ENCODE results near the gene SLC13A1.

DNA sequence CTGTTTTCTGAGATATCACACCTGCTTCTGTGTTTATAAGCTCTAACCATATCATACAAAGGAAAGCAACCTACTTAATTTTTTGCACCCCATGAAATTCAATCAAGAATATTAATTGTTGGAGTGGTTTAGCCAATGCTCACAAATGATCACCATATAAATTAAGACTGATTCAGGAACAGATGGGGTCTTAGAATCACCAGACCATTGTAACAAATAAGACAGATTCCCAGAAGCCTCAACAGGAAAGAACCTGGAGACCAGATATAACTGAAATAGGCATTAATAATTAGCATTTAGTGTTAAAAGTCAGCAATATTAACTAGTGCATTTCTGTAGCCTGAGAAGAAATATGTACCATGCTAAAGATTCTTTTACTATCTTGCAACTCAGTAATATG lies 73.6 kb downstream of the SLC13A1 start:
- TF ChIP-seq, protein P1, sequence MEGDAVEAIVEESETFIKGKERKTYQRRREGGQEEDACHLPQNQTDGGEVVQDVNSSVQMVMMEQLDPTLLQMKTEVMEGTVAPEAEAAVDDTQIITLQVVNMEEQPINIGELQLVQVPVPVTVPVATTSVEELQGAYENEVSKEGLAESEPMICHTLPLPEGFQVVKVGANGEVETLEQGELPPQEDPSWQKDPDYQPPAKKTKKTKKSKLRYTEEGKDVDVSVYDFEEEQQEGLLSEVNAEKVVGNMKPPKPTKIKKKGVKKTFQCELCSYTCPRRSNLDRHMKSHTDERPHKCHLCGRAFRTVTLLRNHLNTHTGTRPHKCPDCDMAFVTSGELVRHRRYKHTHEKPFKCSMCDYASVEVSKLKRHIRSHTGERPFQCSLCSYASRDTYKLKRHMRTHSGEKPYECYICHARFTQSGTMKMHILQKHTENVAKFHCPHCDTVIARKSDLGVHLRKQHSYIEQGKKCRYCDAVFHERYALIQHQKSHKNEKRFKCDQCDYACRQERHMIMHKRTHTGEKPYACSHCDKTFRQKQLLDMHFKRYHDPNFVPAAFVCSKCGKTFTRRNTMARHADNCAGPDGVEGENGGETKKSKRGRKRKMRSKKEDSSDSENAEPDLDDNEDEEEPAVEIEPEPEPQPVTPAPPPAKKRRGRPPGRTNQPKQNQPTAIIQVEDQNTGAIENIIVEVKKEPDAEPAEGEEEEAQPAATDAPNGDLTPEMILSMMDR (IDR thresholded peaks at IDR 0.05; ENCODE audit: low read depth, low read length, poor library complexity, severe bottlenecking): no peak
- no peak for TF ChIP-seq EZH2phosphoT487 (IDR thresholded peaks at IDR 0.05; ENCODE audit: borderline replicate concordance, low read length)

Measured in DOHH2 (cell line).